Activated naive CD8-positive, alpha-beta T cell treated with anti-CD3 and anti-CD28 coated beads, Interleukin-2, amount 10 ng/mL, durations not matched to agents 7 days and 5 days (primary cell): ENCODE results near the gene SLCO2A1. TPM values are rescaled to one million over a fixed set of nuclear protein-coding genes. Genes with fewer than 3 reads are reported as not detected.

Source experiments
- ATAC-seq: fragments of 150-1000 bp; cut with Tn5 transposase; one replicate; pipeline ENCODE4 v1.10.0; 2021; ENCODE audit warnings: low read depth, moderate library complexity
- POLR2A ChIA-PET: fragments of 350-600 bp; sonication (Branson Sonifier 250); formaldehyde crosslinking; loops from one replicate; lab custom pipeline; 2021; ENCODE audit warnings: antibody characterized with exemption; lab: Charles Lee
- DNase-seq: peaks from one replicate; pipeline ENCODE4 v3.0.0; 2021
- H3K27ac Mint-ChIP-seq: one replicate; pipeline ENCODE4 v1.8.0; 2022; ENCODE audit warnings: mild to moderate bottlenecking, mixed read lengths
- H3K27me3 Mint-ChIP-seq: one replicate; pipeline ENCODE4 v1.8.0; 2022; ENCODE audit warnings: mild to moderate bottlenecking, moderate library complexity, mixed read lengths
- H3K36me3 Mint-ChIP-seq: one replicate; pipeline ENCODE4 v1.8.0; 2021; ENCODE audit warnings: mild to moderate bottlenecking, mixed read lengths
- H3K4me1 Mint-ChIP-seq: one replicate; pipeline ENCODE4 v1.8.0; 2021; ENCODE audit warnings: mixed read lengths
- H3K4me3 Mint-ChIP-seq: one replicate; pipeline ENCODE4 v1.8.0; 2022; ENCODE audit warnings: mild to moderate bottlenecking, moderate library complexity, mixed read lengths
- H3K9me3 Mint-ChIP-seq: one replicate; pipeline ENCODE4 v1.8.0; 2021; ENCODE audit warnings: mixed read lengths
- total RNA-seq, 2 experiments: library from RNA; stranded (reverse); gene quantifications; one replicate each; pipeline ENCODE4 v1.2.3, GENCODE V29; 2021

SLCO2A1 gene
- total RNA-seq, 2 experiments from 2014 or later, result not detected

DNA sequence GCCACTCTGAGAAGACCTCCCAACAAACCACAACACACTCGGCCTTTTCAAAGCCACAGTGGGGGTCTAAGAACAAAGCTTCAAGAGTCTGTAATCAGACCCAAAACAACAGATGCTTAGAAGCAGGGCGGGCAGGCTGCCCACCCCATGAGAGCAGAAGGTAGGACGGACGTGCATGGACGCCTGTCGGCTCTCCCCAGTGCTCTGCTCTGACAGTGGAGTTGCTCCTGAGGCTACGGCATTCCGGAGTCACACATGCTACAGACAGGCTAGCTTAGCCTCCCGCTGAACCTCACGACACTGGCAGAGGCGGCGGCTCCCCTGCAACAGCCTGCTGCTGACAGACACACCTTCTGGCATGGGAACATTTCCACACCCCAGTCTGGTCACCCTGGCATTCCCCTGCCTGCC, 33.5 kb downstream of the SLCO2A1 start:
- H3K4me1 Mint-ChIP-seq, result no peaks in the 10 kb centered on the region
- no peaks in the 10 kb centered on the region for H3K9me3 Mint-ChIP-seq
- H3K27ac Mint-ChIP-seq, result no peak overlapping the region
- ATAC-seq (no peak), DNase-seq (no peak)
- no peaks in the 10 kb centered on the region for H3K36me3 Mint-ChIP-seq
- POLR2A ChIA-PET, result no interaction called here
- H3K4me3 Mint-ChIP-seq, result no peak overlapping the region
- peaks cover 17% of the 10 kb centered on the region for H3K27me3 Mint-ChIP-seq

DNA sequence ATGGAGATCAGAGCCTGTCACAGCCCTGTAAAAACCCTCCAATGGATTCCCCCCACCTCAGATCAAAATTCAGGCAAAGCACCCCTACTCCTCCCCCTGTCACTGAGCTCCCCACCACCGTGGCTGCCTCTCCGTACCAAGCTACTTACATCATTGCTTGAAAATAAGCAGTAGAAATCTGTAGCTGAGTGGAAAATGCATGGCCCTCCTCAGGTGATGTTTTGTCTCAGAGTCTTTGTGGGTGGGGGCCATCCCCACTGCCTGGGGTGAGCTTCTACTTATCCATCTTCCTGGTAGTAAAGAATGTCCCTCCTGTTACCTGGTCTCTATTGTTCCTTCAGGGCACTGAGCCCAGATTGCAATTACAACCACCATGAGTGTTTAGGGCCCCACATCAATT, 34.5 kb downstream of the SLCO2A1 start:
- no peaks in the 10 kb centered on the region for H3K36me3 Mint-ChIP-seq
- peaks cover 17% of the 10 kb centered on the region for H3K27me3 Mint-ChIP-seq
- DNase-seq (no peak), ATAC-seq (no peak)
- H3K4me3 Mint-ChIP-seq, result no peak overlapping the region
- no peak overlapping the region for H3K27ac Mint-ChIP-seq
- POLR2A ChIA-PET, result no interaction called here
- H3K4me1 Mint-ChIP-seq, result no peaks in the 10 kb centered on the region
- H3K9me3 Mint-ChIP-seq, result no peaks in the 10 kb centered on the region

GRCh38 chr3:133994166-133994890, 35.4 kb downstream of the SLCO2A1 start:
- ATAC-seq, result no peak
- no peaks in the 10 kb centered on the region for H3K9me3 Mint-ChIP-seq
- no peak for DNase-seq
- no peak overlapping the region for H3K4me3 Mint-ChIP-seq
- no peaks in the 10 kb centered on the region for H3K4me1 Mint-ChIP-seq
- no peak overlapping the region for H3K27ac Mint-ChIP-seq
- H3K27me3 Mint-ChIP-seq, result peaks cover 10% of the 10 kb centered on the region
- POLR2A ChIA-PET, result no interaction called here
- H3K36me3 Mint-ChIP-seq, result no peaks in the 10 kb centered on the region

- peaks cover 12% of the 10 kb centered on the region for H3K27me3 Mint-ChIP-seq
- H3K4me3 Mint-ChIP-seq, result no peak overlapping the region
- no peaks in the 10 kb centered on the region for H3K36me3 Mint-ChIP-seq
- POLR2A ChIA-PET, result no interaction called here
- ATAC-seq (no peak), DNase-seq (no peak)
- no peaks in the 10 kb centered on the region for H3K9me3 Mint-ChIP-seq
- H3K27ac Mint-ChIP-seq, result no peak overlapping the region
- H3K4me1 Mint-ChIP-seq, result no peaks in the 10 kb centered on the region
Measured at GRCh38 chr3:133992951-133993620, 36.6 kb downstream of the SLCO2A1 start.

GRCh38 chr3:133992381-133992780, 37.3 kb downstream of the SLCO2A1 start:
- H3K9me3 Mint-ChIP-seq, result no peaks in the 10 kb centered on the region
- H3K27me3 Mint-ChIP-seq, result peaks cover 12% of the 10 kb centered on the region
- no peak for DNase-seq
- no peaks in the 10 kb centered on the region for H3K36me3 Mint-ChIP-seq
- H3K4me3 Mint-ChIP-seq, result no peak overlapping the region
- ATAC-seq, result no peak
- no peaks in the 10 kb centered on the region for H3K4me1 Mint-ChIP-seq
- POLR2A ChIA-PET, result no interaction called here
- H3K27ac Mint-ChIP-seq, result no peak overlapping the region

GRCh38 chr3:133991637-133992036, 38.1 kb downstream of the SLCO2A1 start:
- Mint-ChIP-seq H3K4me1 (no peaks in the 10 kb centered on the region), H3K9me3 (no peaks in the 10 kb centered on the region), H3K27me3 (peaks cover 12% of the 10 kb centered on the region), H3K4me3 (no peak overlapping the region), H3K36me3 (no peaks in the 10 kb centered on the region), H3K27ac (no peak overlapping the region)
- DNase-seq (no peak), ATAC-seq (no peak)
- POLR2A ChIA-PET, result no interaction called here

DNA sequence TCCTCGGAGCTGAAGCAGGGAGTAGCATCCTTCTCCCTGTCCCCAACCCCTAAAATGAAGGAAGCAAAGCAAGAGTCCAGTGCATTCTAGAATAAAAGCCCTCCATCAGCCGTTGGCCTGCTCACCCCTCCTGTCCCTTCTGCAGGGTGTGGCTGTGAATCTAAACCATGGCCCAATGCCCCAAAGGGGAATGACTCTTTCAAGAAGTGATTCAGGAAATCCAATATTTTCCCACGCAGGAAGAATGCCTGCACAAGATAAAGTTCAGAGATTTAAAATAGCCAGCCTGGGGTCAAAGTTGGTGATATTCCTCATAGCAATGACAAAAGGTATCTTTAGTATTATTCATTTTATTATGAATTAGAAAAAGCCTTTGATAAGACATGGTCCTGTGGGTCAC, 38.5 kb downstream of the SLCO2A1 start:
- no peak for ATAC-seq
- no peaks in the 10 kb centered on the region for H3K4me1 Mint-ChIP-seq
- no peak overlapping the region for H3K4me3 Mint-ChIP-seq
- H3K36me3 Mint-ChIP-seq, result no peaks in the 10 kb centered on the region
- no peak for DNase-seq
- POLR2A ChIA-PET, result no interaction called here
- no peak overlapping the region for H3K27ac Mint-ChIP-seq
- H3K27me3 Mint-ChIP-seq, result peaks cover 12% of the 10 kb centered on the region
- H3K9me3 Mint-ChIP-seq, result no peaks in the 10 kb centered on the region

DNA sequence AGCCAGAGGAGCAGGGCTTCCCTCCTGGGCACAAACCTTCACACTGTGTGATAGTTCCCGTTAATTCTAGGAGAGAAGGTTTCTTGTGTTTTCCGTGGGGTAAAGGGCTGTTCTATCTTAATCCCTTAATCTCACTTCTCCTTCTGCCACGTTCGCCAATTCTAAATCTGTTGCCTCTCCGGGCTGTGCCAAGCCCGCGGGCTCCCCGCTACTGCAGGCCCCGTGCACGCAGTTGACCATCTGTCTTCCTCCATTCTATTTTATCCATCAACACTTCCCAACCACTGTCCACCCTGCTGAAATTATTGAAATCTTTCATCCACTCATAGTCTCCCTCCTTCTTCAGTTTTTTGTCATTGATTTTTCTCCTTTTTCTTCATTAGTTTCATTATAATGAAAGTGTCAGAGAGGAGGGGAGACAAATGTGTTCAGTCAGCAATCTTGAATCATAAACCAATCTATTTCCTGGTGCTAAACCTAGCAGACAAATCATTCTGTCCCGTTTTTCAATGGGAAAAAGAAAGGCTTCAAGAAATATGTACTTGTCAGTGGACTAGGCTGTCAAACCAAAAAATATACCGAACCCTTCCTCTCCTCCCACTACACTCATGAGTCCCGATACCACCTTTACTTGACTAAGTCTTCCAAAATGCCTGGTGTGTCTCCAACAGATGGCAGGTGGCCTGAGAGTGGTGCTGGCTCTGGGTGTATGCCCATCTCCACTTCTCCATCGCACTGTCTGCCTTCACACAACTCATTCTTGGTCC, 39.6 kb downstream of the SLCO2A1 start:
- DNase-seq (no peak), ATAC-seq (no peak)
- Mint-ChIP-seq H3K9me3 (no peaks in the 10 kb centered on the region), H3K4me1 (no peaks in the 10 kb centered on the region), H3K36me3 (no peaks in the 10 kb centered on the region), H3K27me3 (peaks cover 8% of the 10 kb centered on the region), H3K4me3 (no peak overlapping the region), H3K27ac (no peak overlapping the region)
- POLR2A ChIA-PET, result no interaction called here

- H3K9me3 Mint-ChIP-seq, result no peaks in the 10 kb centered on the region
- no peaks in the 10 kb centered on the region for H3K4me1 Mint-ChIP-seq
- ATAC-seq (no peak), DNase-seq (no peak)
- POLR2A ChIA-PET, result no interaction called here
- H3K27ac Mint-ChIP-seq, result no peak overlapping the region
- H3K36me3 Mint-ChIP-seq, result no peaks in the 10 kb centered on the region
- no peak overlapping the region for H3K4me3 Mint-ChIP-seq
- H3K27me3 Mint-ChIP-seq, result peaks cover 6% of the 10 kb centered on the region
Measured at GRCh38 chr3:133988631-133989161, 41.0 kb downstream of the SLCO2A1 start.

GRCh38 chr3:133987948-133988484, 41.7 kb downstream of the SLCO2A1 start:
- H3K4me1 Mint-ChIP-seq, result no peaks in the 10 kb centered on the region
- no peaks in the 10 kb centered on the region for H3K36me3 Mint-ChIP-seq
- POLR2A ChIA-PET, result no interaction called here
- H3K27me3 Mint-ChIP-seq, result peaks cover 6% of the 10 kb centered on the region
- H3K27ac Mint-ChIP-seq, result no peak overlapping the region
- ATAC-seq, result no peak
- no peak for DNase-seq
- H3K9me3 Mint-ChIP-seq, result no peaks in the 10 kb centered on the region
- no peak overlapping the region for H3K4me3 Mint-ChIP-seq

- H3K36me3 Mint-ChIP-seq, result no peaks in the 10 kb centered on the region
- H3K27ac Mint-ChIP-seq, result no peak overlapping the region
- no peak for DNase-seq
- POLR2A ChIA-PET, result no interaction called here
- H3K4me3 Mint-ChIP-seq, result no peak overlapping the region
- no peak for ATAC-seq
- H3K4me1 Mint-ChIP-seq, result no peaks in the 10 kb centered on the region
- peaks cover 8% of the 10 kb centered on the region for H3K27me3 Mint-ChIP-seq
- H3K9me3 Mint-ChIP-seq, result no peaks in the 10 kb centered on the region
Measured at GRCh38 chr3:133987136-133987535, 42.6 kb downstream of the SLCO2A1 start.

- Mint-ChIP-seq H3K4me3 (no peak overlapping the region), H3K27me3 (peaks cover 8% of the 10 kb centered on the region), H3K9me3 (no peaks in the 10 kb centered on the region), H3K36me3 (no peaks in the 10 kb centered on the region), H3K4me1 (no peaks in the 10 kb centered on the region), H3K27ac (no peak overlapping the region)
- ATAC-seq (no peak), DNase-seq (no peak)
- POLR2A ChIA-PET, result no interaction called here
Measured at GRCh38 chr3:133986311-133986710, 43.4 kb downstream of the SLCO2A1 start.

- H3K4me3 Mint-ChIP-seq, result no peak overlapping the region
- H3K27ac Mint-ChIP-seq, result no peak overlapping the region
- no peaks in the 10 kb centered on the region for H3K36me3 Mint-ChIP-seq
- no peak for DNase-seq
- no peak for ATAC-seq
- no peaks in the 10 kb centered on the region for H3K4me1 Mint-ChIP-seq
- H3K27me3 Mint-ChIP-seq, result peaks cover 8% of the 10 kb centered on the region
- POLR2A ChIA-PET, result no interaction called here
- H3K9me3 Mint-ChIP-seq, result no peaks in the 10 kb centered on the region
Measured at GRCh38 chr3:133984975-133985374, 44.8 kb downstream of the SLCO2A1 start.
